K562 (cell line): ENCODE data around the gene RAD17. TPM values are rescaled to one million over a fixed set of nuclear protein-coding genes. Genes with fewer than 3 reads are reported as not detected.

Experiments
- MGA ChIP-seq: fragments of 450-650 bp; IDR thresholded peaks from 2 replicates; pipeline ENCODE4 v1.6.1; 2016; ENCODE audit warnings: mild to moderate bottlenecking, moderate library complexity
- polyA plus RNA-seq, 8 experiments: library from polyadenylated mRNA; depleted of rRNA in 4 of 8; stranded (reverse) in 5 of 8; unstranded in 3 of 8; fragments of >200 nt; fragmentation: Nextera tagmentation in 2 of 8; fragmentation: Illumina TruSeq in 1 of 8; extraction: Ambion mirVana in 2 of 8; extraction: Trizol in 1 of 8; gene quantifications; 2 replicates each; pipeline versions ENCODE4 v1.2.1 to v1.2.3, GENCODE V29; 2011 to 2014; ENCODE audit warnings: inconsistent platforms in 1 of 8, missing spikeins in 1 of 8
- total RNA-seq, 7 experiments: library from RNA; depleted of rRNA in 6 of 7; stranded (reverse); fragments of >200 nt in 6 of 7; fragmentation: Illumina TruSeq in 2 of 7; extraction: Trizol in 2 of 7; gene quantifications; 2 replicates each; pipeline versions ENCODE4 v1.2.1 to v1.2.3, GENCODE V29; 2011 to 2021; ENCODE audit warnings: low replicate concordance in 1 of 7

The RAD17 gene
- total and polyA plus RNA-seq, 9 of the 15 experiments (the other 6 are each of a cell fraction or from before 2014, with no cell fraction given): 21.1 to 50.1 (median 40.1) TPM

- TF ChIP-seq MGA: no peak
These were observed 5.2 kb upstream of the RAD17 start (continued) for GRCh38 chr5:69364414-69364813.
